IMR-90 (cell line): ENCODE results near the gene ANKRD13A. TPM values are rescaled to one million over a fixed set of nuclear protein-coding genes. Genes with fewer than 3 reads are reported as not detected.

Source experiments
- ATAC-seq: fragments of 200-7000 bp; cut with Tn5 transposase; 2 replicates; pipeline ENCODE4 v1.9.1; 2020; ENCODE audit warnings: low read depth, mild to moderate bottlenecking, moderate library complexity
- BruUV-seq: library from RNA; stranded (reverse); fragments of 400-500 nt; replicated peaks from 2 replicates; lab custom pipeline; 2021; lab: Mats Ljungman, UMichigan
- CTCF ChIA-PET: fragments of 300-600 bp; formaldehyde crosslinking; extraction: SDS; loops from one replicate; lab custom pipeline; 2021; ENCODE audit warnings: antibody characterized with exemption; lab: Yijun Ruan, JAX
- POLR2A ChIA-PET: fragments of 300-600 bp; sonication (Branson Sonifier 250); formaldehyde crosslinking; loops from one replicate; lab custom pipeline; 2022; ENCODE audit warnings: antibody characterized with exemption; ENCODE audit not compliant: unreplicated experiment; lab: Charles Lee
- DNase-seq: peaks from one replicate; pipeline ENCODE4 v3.0.0; 2013
- H2AFZ ChIP-seq: replicated peaks from 2 replicates; pipeline ENCODE3; 2013; ENCODE audit warnings: low read length, mild to moderate bottlenecking; ENCODE audit not compliant: poor library complexity
- H2AK5ac ChIP-seq: 2 replicates; pipeline ENCODE4 v1.6.1; 2013; ENCODE audit warnings: low read depth, low read length, inconsistent platforms
- H2AK9ac ChIP-seq: replicated peaks from 2 replicates; pipeline ENCODE3; 2013; ENCODE audit warnings: mild to moderate bottlenecking, low read depth, low read length, moderate library complexity; ENCODE audit not compliant: poor library complexity
- H2BK120ac ChIP-seq: 2 replicates; pipeline ENCODE4 v1.6.1; 2013; ENCODE audit warnings: low read depth, low read length, inconsistent platforms
- H2BK15ac ChIP-seq: 3 replicates; pipeline ENCODE4 v1.6.1; 2013; ENCODE audit warnings: low read depth, low read length, inconsistent platforms
- H2BK20ac ChIP-seq: 2 replicates; pipeline ENCODE4 v1.6.1; 2013; ENCODE audit warnings: low read depth, mild to moderate bottlenecking, inconsistent platforms, low read length, moderate library complexity
- H2BK5ac ChIP-seq: 2 replicates; pipeline ENCODE4 v1.6.1; 2013; ENCODE audit warnings: mild to moderate bottlenecking, low read depth, low read length, inconsistent platforms; ENCODE audit not compliant: poor library complexity, severe bottlenecking
- H3K14ac ChIP-seq: replicated peaks from 2 replicates; pipeline ENCODE4 v1.6.1; 2013; ENCODE audit warnings: low read depth, low read length, inconsistent platforms
- H3K18ac ChIP-seq: 2 replicates; pipeline ENCODE4 v1.6.1; 2013; ENCODE audit warnings: low read depth, low read length, control low read depth
- H3K23ac ChIP-seq: 2 replicates; pipeline ENCODE4 v1.6.1; 2013; ENCODE audit warnings: low read depth, low read length, inconsistent platforms
- H3K27ac ChIP-seq: 2 replicates; pipeline ENCODE4 v1.5.1; 2013; ENCODE audit warnings: mild to moderate bottlenecking, control low read depth, low read length; ENCODE audit not compliant: insufficient read depth
- H3K27me3 ChIP-seq: 2 replicates; pipeline ENCODE4 v1.6.1; 2013; ENCODE audit warnings: low read length; ENCODE audit not compliant: control insufficient read depth, insufficient read depth
- H3K36me3 ChIP-seq: 2 replicates; pipeline ENCODE4 v1.6.1; 2013; ENCODE audit warnings: low read length, mixed read lengths; ENCODE audit not compliant: control insufficient read depth, insufficient read depth
- H3K4ac ChIP-seq: 2 replicates; pipeline ENCODE4 v1.6.1; 2013; ENCODE audit warnings: low read depth, low read length, inconsistent platforms
- H3K4me1 ChIP-seq: 2 replicates; pipeline ENCODE4 v1.6.1; 2013; ENCODE audit warnings: low read length, mixed read lengths; ENCODE audit not compliant: control insufficient read depth, insufficient read depth
- H3K4me2 ChIP-seq: 2 replicates; pipeline ENCODE4 v1.6.1; 2013; ENCODE audit warnings: low read depth, mild to moderate bottlenecking, control low read depth, low read length, moderate library complexity
- H3K4me3 ChIP-seq: 2 replicates; pipeline ENCODE4 v1.5.1; 2013; ENCODE audit warnings: low read depth, mild to moderate bottlenecking, control low read depth, low read length, moderate library complexity; ENCODE audit not compliant: insufficient read depth
- H3K56ac ChIP-seq: 2 replicates; pipeline ENCODE4 v1.6.1; 2013; ENCODE audit warnings: low read length, inconsistent platforms; ENCODE audit not compliant: insufficient read depth; ENCODE audit errors: extremely low read depth
- H3K79me1 ChIP-seq, 2 experiments: 2 replicates each; pipeline ENCODE4 v1.6.1; 2013; ENCODE audit warnings: low read length in 2 of 2, inconsistent platforms in 1 of 2, low read depth in 1 of 2
- H3K9ac ChIP-seq: 2 replicates; pipeline ENCODE4 v1.6.1; 2013; ENCODE audit warnings: low read depth, low read length, control low read depth
- H3K9me1 ChIP-seq: 2 replicates; pipeline ENCODE4 v1.6.1; 2013; ENCODE audit warnings: low read length, inconsistent platforms; ENCODE audit not compliant: insufficient read depth
- H3K9me3 ChIP-seq: 2 replicates; pipeline ENCODE4 v1.6.1; 2013; ENCODE audit warnings: low read length; ENCODE audit not compliant: control insufficient read depth, insufficient read depth
- H4K20me1 ChIP-seq: 2 replicates; pipeline ENCODE4 v1.6.1; 2013; ENCODE audit warnings: low read length, inconsistent platforms; ENCODE audit not compliant: insufficient read depth
- H4K5ac ChIP-seq: 2 replicates; pipeline ENCODE4 v1.6.1; 2013; ENCODE audit warnings: mild to moderate bottlenecking, low read depth, low read length, control low read depth
- H4K8ac ChIP-seq, 2 experiments: 2 replicates each; pipeline ENCODE4 v1.6.1; 2013; ENCODE audit warnings: low read depth in 2 of 2, low read length in 2 of 2, control low read depth in 1 of 2, inconsistent platforms in 1 of 2
- H4K91ac ChIP-seq: 2 replicates; pipeline ENCODE4 v1.6.1; 2013; ENCODE audit warnings: low read depth, low read length, inconsistent platforms; ENCODE audit not compliant: insufficient read depth
- CEBPB ChIP-seq: IDR thresholded peaks from 2 replicates; pipeline ENCODE4 v1.6.1; 2012; ENCODE audit warnings: low read depth, low read length, improper control_type of control experiment
- CHD1 ChIP-seq: IDR thresholded peaks from 2 replicates; pipeline ENCODE4 v1.6.1; 2012; ENCODE audit warnings: low read depth, low read length, improper control_type of control experiment
- CTCF ChIP-seq: conservative IDR thresholded peaks from 2 replicates; pipeline ENCODE4 v1.5.1; 2012; ENCODE audit warnings: mild to moderate bottlenecking, low read depth, low read length, improper control_type of control experiment
- ELK1 ChIP-seq: fragments of 150-350 bp; IDR thresholded peaks from 2 replicates; pipeline ENCODE4 v1.6.1; 2016; ENCODE audit warnings: low read depth, mild to moderate bottlenecking, low read length, moderate library complexity, borderline replicate concordance
- FOS ChIP-seq: fragments of 150-350 bp; IDR thresholded peaks from 2 replicates; pipeline ENCODE4 v1.6.1; 2016; ENCODE audit warnings: low read depth, low read length
- MAFK ChIP-seq: IDR thresholded peaks from 2 replicates; pipeline ENCODE4 v1.6.1; 2012; ENCODE audit warnings: low read depth, low read length, improper control_type of control experiment
- MAZ ChIP-seq: IDR thresholded peaks from 2 replicates; pipeline ENCODE4 v1.6.1; 2012; ENCODE audit warnings: low read depth, mild to moderate bottlenecking, low read length, improper control_type of control experiment, moderate library complexity, borderline replicate concordance
- MXI1 ChIP-seq: IDR thresholded peaks from 2 replicates; pipeline ENCODE4 v1.6.1; 2012; ENCODE audit warnings: low read depth, mild to moderate bottlenecking, low read length, moderate library complexity, borderline replicate concordance
- NFE2L2 ChIP-seq: fragments of 150-350 bp; IDR thresholded peaks from 2 replicates; pipeline ENCODE4 v1.6.1; 2016; ENCODE audit warnings: low read depth, mild to moderate bottlenecking, low read length
- RCOR1 ChIP-seq: IDR thresholded peaks from 2 replicates; pipeline ENCODE4 v1.6.1; 2012; ENCODE audit warnings: mild to moderate bottlenecking, low read length, improper control_type of control experiment; ENCODE audit not compliant: insufficient replicate concordance
- SMC3 ChIP-seq: fragments of 150-350 bp; IDR thresholded peaks from 2 replicates; pipeline ENCODE4 v1.6.1; 2016; ENCODE audit warnings: low read depth, mild to moderate bottlenecking, antibody characterized with exemption, low read length, moderate library complexity
- USF2 ChIP-seq: fragments of 150-350 bp; IDR thresholded peaks from 2 replicates; pipeline ENCODE4 v1.6.1; 2017; ENCODE audit warnings: mild to moderate bottlenecking, antibody characterized with exemption, low read length, low read depth
- WGBS, 2 experiments: methylation state at CpG; one replicate each; pipeline versions ENCODE4 v1.1.5 to v1.1.7; 2013; ENCODE audit warnings: missing lambda C conversion rate in 2 of 2; ENCODE audit not compliant: insufficient read length in 1 of 2; ENCODE audit errors: extremely low coverage in 2 of 2; 5-methylcytosine and 5-hydroxymethylcytosine counted together
- dilution Hi-C: fragments of 300-500 bp; cut with HindIII; formaldehyde crosslinking; loops from one replicate; pipeline ENCODE4 v1.14.3; 2018; ENCODE audit warnings: low sequenced_read_pairs; ENCODE audit not compliant: unreplicated experiment
- in situ Hi-C: fragments of 300-500 bp; cut with MboI; formaldehyde crosslinking; loops from 3 replicates; pipeline ENCODE4 v1.14.3; 2019; ENCODE audit warnings: low sequenced_read_pairs, inconsistent platforms, mixed read lengths
- intact Hi-C: fragments of 100-400 bp; cut with micrococcal nuclease; formaldehyde crosslinking; loops from 2 replicates; pipeline ENCODE4 v1.10.0; 2022
- polyA plus RNA-seq, 3 experiments: library from polyadenylated mRNA; depleted of rRNA; stranded (reverse); fragments of >200 nt; gene quantifications; 2 replicates each; pipeline ENCODE4 v1.2.3, GENCODE V29; 2012; ENCODE audit warnings: low replicate concordance in 1 of 3
- total RNA-seq: library from RNA; depleted of rRNA; stranded (reverse); fragments of >200 nt; gene quantifications from 2 replicates; pipeline ENCODE4 v1.2.3, GENCODE V29; 2012

ANKRD13A gene
- total and polyA plus RNA-seq, 2 of the 4 experiments (the other 2 are of a cell fraction), result 299 to 449 TPM

- no peak for TF ChIP-seq ELK1
These were observed 81.2 kb downstream of the ANKRD13A start (continued) for GRCh38 chr12:110080410-110080809.

GRCh38 chr12:110084314-110085015 is 85.2 kb downstream of the ANKRD13A start:
- Histone ChIP-seq H4K8ac (no peak overlapping the region), H4K91ac (no peak overlapping the region), H3K9me1 (peaks cover 4% of the 10 kb centered on the region; the same call in 1 of the 2 replicates), H3K9me3 (no peaks in the 10 kb centered on the region), H3K14ac (no peak overlapping the region), H3K4ac (no peak overlapping the region), H2AK5ac (no peak overlapping the region), H2BK20ac (no peak overlapping the region), H2BK15ac (no peak overlapping the region), H2BK120ac (no peak overlapping the region), H3K9ac (no peak overlapping the region), H3K23ac (no peak overlapping the region), H3K56ac (no peak overlapping the region), H3K4me2 (no peak overlapping the region), H2BK5ac (no peak overlapping the region), H3K18ac (no peak overlapping the region), H3K27me3 (peaks cover 13% of the 10 kb centered on the region), H3K36me3 (no peaks in the 10 kb centered on the region), H3K4me3 (no peak overlapping the region), H2AFZ (no peak overlapping the region), H4K5ac (no peak overlapping the region), H3K4me1 (no peaks in the 10 kb centered on the region), H3K27ac (no peak overlapping the region), H3K79me1 (no peaks in the 10 kb centered on the region), H2AK9ac (no peak overlapping the region), H4K20me1 (no peaks in the 10 kb centered on the region)
- no TSS peak for BruUV-seq
- WGBS, 2 experiments, result 80% methylated on average over 2 of the region's 4 CpGs; no CpG with 5 or more reads in 1 of the 2 experiments
- ATAC-seq, result no peak
- ChIA-PET POLR2A (no interaction called here), CTCF (no interaction called here)
- in situ Hi-C loops, result no loop called here
- intact Hi-C loops, result no loop called here
- dilution Hi-C loops, result no loop called here
- DNase-seq, result no peak
- no peak for TF ChIP-seq FOS
- TF ChIP-seq MXI1, result no peak
- no peak for TF ChIP-seq CHD1
- TF ChIP-seq MAZ, result no peak
- no peak for TF ChIP-seq CEBPB
- no peak for TF ChIP-seq NFE2L2
- no peak for TF ChIP-seq SMC3
- no peak for TF ChIP-seq MAFK
- TF ChIP-seq RCOR1, result no peak
- TF ChIP-seq USF2, result no peak
- no peak for TF ChIP-seq CTCF
